Urinary bladder (tissue), 4 donors: ENCODE results near the gene SRGAP2C. TPM values are rescaled to one million over a fixed set of nuclear protein-coding genes. Genes with fewer than 3 reads are reported as not detected.
"Not testable (repeated sequence)": the region's sequence is repeated elsewhere in the genome, so short reads cannot be mapped to it uniquely, and the experiment has no call there.

Source experiments
- DNase-seq: peaks from one replicate; pipeline ENCODE4 v3.0.0-alpha.2; 2015; ENCODE audit errors: extremely low spot score
- H3K27ac ChIP-seq: one replicate; pipeline ENCODE4 v1.5.1; 2013; ENCODE audit warnings: low read depth, mild to moderate bottlenecking, moderate library complexity
- H3K36me3 ChIP-seq: one replicate; pipeline ENCODE4 v1.6.1; 2013; ENCODE audit warnings: mild to moderate bottlenecking, moderate library complexity; ENCODE audit not compliant: insufficient read depth
- H3K4me1 ChIP-seq: one replicate; pipeline ENCODE4 v1.6.1; 2013; ENCODE audit warnings: mild to moderate bottlenecking, moderate library complexity; ENCODE audit not compliant: insufficient read depth
- H3K4me3 ChIP-seq: one replicate; pipeline ENCODE4 v1.5.1; 2013; ENCODE audit warnings: low read depth, low read length
- WGBS: extraction: QIAGEN DNeasy Blood & Tissue Kit; methylation state at CpG from one replicate; pipeline ENCODE4 v1.1.7; 2013; 5-methylcytosine and 5-hydroxymethylcytosine counted together
- polyA plus RNA-seq: library from polyadenylated mRNA; stranded (reverse); fragments of 200-250 nt; gene quantifications from one replicate; pipeline ENCODE4 v1.2.3, GENCODE V29; 2013
- total RNA-seq: library from RNA; depleted of rRNA; stranded (reverse); fragments of >200 nt; gene quantifications from one replicate; pipeline ENCODE4 v1.2.3, GENCODE V29; 2014
- donor health status: healthy with polysubstance abuse.
- donor health status: healthy.

SRGAP2C gene
- total and polyA plus RNA-seq, 2 donors, result 10.0 to 26.8 TPM

DNA sequence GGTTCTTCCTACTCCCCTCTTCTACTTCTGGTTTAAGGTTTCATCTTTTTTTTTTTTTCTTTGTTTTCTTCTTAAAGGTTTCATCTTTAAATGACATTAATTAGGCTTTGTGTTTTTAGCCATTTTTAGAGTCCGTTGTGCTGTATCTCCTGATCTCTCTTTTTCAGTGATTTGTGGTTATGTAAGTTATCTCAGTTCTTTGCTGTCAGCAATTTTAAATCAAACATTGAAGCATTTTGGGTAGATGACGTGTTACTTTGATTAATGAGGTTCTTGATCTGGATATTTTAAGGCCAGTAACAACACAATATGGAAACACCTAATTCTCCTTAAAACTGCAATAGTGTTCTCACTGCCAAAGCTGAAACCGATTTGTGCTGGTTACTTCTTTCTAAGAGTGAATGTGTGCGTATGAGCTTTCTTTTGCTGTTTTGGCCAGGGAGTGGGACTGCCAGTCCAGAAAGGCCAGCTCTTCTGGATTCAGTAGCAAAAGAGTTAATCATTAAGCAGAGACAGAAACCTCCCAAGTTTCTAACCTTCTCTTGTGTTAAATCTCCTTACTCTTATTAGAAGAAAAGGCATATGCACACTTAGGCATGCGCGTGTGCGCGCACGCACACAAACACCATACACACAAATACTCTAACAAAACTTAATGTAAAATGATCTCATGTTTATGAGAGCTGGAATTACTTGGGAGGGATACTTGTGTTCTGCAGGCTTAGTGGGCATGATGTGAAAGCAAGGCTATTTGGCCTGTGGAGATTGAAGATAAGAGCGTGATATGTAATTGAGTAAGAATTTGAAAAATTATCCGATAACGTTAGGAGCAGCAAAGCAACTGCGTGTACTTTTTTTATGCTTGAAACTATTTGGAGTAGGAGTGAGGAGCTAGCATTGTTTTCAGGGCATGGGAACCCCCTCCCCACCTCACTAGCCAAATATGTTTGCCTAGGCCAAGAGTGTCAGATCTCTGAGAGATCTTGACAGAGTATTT lies 16.5 kb downstream of the SRGAP2C start:
- not testable (repeated sequence) for DNase-seq, H3K27ac ChIP-seq
- 32% methylated on average over 9 of the region's 13 CpGs for WGBS

DNA sequence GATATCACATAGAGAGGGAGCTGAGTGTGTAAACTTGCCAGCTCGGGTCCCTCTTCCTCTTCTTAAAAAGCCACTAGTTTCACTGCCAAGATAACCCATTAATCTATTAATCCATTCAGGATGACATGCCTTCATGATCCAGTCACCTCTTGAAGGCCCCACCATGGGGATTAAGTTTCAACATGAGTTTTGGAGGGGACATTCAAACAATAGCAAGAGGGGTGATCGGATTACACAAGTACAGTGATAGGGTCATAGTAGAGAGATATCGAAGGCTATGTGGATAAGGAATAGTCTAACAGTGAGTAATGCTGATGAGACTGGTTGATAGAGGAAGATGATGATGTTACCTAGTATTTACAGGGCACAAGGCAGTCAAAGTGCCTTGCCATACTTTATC lies 18.2 kb downstream of the SRGAP2C start:
- H3K27ac ChIP-seq, DNase-seq, H3K36me3 ChIP-seq, H3K4me3 ChIP-seq, H3K4me1 ChIP-seq: not testable (repeated sequence)
- 84% methylated on average over 3 of the region's 3 CpGs for WGBS

More for the DNA sequence above, 16.5 kb downstream of the SRGAP2C start:
- not testable (repeated sequence) for H3K36me3 ChIP-seq, H3K4me3 ChIP-seq, H3K4me1 ChIP-seq

DNA sequence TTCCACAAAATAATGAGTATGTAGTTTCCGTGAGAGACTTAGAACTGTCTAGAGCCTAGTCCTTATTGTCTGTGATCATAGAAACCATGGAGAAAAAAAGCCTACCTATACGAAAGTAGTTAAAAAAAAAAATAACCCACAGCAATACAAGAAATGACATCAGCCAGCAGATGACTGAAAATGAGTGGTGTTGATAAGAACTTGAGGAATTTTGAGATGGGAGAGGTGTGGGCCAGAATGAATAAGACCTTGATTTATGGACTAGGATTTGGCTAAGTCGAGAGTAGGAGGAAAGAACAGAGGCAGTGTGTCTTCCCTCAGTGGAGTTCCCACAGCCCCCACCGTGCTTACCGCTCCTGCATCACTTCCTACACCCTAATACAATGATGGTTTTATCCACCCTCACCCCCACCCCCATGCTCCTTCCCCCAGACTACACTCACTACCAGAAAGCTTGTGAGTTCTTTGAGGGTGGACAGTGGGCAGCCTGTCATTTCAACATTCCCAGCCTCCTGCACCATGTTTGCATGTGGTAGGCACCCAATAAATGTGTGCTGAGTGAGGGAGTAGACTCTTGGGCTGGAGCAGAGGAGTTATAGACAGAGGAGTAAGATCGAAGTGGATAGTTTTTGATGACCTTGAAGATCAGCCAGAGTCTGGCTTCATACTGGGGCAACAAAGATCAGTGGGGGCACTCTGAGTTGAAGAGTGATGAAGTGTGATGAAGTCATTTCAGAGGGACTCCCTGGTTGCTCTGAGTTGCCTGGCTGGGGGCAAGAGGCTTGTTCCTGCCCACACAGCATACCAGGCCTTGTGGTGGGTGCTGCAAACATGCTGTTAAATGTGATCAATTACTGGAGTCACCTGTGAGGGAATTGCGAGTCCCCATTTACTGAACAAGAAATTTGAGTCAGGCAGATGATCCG lies 21.3 kb downstream of the SRGAP2C start:
- WGBS, result 64% methylated on average over 3 of the region's 8 CpGs

DNA sequence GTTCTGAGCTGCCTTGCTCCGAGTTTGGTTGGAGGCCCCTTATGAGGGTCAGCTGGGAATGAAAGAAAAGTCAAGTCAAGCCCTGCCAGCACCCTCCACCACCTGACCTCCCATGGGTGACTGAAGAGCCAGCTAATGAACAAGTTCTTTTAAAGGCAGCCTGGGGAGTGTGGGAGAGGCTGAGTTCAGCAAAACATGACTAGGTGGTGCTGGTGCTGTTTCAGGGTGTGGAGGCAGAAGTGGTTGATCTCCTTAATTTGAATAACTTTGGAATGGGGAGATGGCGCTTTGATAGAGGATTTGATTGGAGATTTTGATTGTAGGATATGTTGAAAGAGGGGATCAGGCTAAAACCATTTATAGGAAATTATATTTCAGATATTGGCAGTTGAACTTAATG lies 22.6 kb downstream of the SRGAP2C start:
- not testable (repeated sequence) for H3K4me1 ChIP-seq, H3K4me3 ChIP-seq, H3K27ac ChIP-seq, H3K36me3 ChIP-seq, DNase-seq
- WGBS, result 100% methylated on average over 1 of the region's 2 CpGs

More for the DNA sequence above, 21.3 kb downstream of the SRGAP2C start:
- H3K4me1 ChIP-seq, H3K27ac ChIP-seq, H3K4me3 ChIP-seq, DNase-seq, H3K36me3 ChIP-seq: not testable (repeated sequence)

DNA sequence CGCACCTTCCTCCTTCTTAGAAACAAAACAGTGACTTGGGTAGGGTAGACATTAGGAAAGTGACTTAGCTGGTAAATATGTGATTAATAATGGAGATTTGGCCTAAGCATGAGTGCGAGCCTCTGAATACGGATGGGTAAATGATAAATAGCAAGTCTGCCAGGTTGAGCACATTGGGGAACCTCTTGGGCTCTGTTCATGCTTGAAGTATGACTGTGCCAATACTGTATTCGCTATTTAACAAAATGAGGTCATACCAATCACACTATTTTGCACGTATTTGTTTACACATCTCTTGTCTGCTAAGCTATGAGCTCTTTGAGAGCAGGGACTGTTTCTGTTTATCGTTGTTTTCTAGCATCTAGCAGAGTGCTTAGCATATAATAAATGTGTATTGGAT lies 23.6 kb downstream of the SRGAP2C start:
- not testable (repeated sequence) for DNase-seq, H3K36me3 ChIP-seq, H3K27ac ChIP-seq, H3K4me1 ChIP-seq, H3K4me3 ChIP-seq
- 82% methylated on average over 5 of the region's 6 CpGs for WGBS

DNA sequence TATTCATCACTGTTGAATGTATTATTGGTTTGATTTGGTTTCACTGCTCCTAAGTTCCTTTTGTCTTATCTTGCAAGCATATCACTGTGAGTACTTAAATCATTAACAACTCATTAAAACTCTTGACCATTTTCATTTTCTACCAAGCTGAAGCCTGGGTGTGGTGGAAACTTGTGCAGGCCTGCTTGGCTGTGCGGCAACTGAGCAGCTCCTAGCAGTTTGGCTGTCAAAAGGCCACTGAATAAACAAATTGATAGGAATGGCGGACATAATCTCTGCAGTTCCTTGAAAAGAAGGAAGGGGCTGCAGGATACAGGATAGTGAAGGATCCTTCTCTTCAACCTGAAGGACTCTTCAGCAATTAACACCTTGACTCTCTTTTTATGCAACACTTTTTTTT lies 26.0 kb downstream of the SRGAP2C start:
- H3K27ac ChIP-seq, H3K4me1 ChIP-seq, H3K36me3 ChIP-seq, DNase-seq, H3K4me3 ChIP-seq: not testable (repeated sequence)
- WGBS, result 67% methylated on average over 2 of the region's 2 CpGs

DNA sequence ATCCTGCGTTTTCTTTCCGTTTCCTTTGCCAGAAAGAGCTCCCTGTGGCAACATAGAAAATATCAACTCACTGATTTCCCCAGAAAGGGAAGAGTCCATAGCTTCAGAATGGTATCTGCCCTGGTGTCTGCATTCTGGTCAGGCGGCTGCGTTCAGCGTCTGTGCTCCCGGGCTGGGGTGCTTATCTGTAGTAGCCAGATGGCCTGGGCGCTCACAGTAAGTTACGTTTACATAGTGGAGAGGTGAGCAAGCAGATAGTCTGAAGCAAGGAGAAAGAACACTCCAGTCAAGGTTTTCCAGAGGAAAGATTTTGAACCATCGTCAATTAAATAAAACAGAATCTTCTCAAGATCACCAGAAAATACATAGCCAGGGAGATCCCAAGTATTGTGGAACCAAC lies 28.7 kb downstream of the SRGAP2C start:
- WGBS, result 62% methylated on average over 7 of the region's 9 CpGs

DNA sequence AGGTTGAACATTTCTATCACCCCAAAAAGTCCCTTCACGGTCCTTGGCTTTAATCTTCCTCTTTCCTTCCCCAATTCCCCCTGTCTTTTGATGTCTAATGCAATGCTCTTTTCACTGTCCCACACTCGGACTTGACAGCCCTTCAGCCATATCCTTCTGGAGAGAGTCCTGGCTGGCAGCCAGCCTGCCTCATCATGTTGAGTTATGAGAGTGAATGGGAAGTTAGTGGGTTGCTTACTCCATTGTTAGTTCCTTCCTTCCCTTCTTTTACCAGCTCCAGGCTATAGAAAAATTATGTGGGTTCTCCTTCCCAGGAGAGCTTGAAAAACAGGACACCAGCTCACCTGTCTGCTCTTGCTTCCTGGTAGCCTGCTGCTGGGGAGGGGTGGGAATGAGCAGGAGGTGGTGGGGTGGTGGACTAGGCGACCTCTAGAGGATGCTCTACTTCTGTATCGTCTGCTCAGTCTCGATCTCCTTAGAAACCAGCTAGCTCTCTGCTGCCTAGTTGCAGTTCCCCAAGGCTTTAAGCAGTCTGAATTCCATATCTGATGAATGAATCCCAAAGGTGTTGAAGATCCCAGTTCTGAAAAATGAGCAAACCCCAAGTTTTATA lies 29.9 kb downstream of the SRGAP2C start:
- not testable (repeated sequence) for H3K4me1 ChIP-seq, H3K4me3 ChIP-seq, H3K27ac ChIP-seq, DNase-seq, H3K36me3 ChIP-seq
- WGBS, result 90% methylated on average over 2 of the region's 5 CpGs

More for the DNA sequence above, 28.7 kb downstream of the SRGAP2C start:
- H3K36me3 ChIP-seq, DNase-seq, H3K4me3 ChIP-seq, H3K4me1 ChIP-seq, H3K27ac ChIP-seq: not testable (repeated sequence)

DNA sequence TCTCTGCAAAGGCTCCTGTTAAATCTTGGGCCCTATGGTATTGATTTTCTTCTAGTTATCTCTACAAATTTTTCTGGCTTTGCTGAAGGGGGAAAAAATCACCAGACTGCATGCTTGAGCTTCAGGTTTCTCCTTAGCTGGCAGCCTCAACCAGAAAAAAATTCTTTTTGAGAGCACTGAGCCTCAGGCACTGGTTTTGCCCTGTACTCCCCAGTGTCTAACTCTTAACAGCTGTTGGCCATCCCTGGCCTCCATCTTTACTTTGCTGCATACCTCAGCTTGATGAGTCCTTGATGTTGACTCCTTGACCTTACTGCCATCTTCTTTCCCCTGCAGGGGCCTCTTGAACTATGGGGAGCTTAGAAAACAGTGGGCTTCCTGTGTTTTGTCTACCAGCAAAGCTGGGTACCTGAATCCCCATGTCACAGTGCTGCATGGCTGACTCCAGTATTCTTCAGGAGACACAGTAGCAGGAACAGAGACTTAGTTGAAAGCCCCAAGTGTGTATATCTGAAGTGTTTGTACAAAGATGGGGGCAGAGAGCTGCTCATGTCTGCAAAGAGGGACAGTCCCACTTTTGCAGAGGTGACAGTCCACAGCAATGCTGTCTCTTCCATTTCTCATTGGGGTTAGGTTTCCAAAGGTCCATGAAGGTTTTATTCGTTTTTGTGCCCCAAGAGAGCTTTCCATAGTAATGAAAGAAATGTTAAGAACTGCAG lies 31.1 kb downstream of the SRGAP2C start:
- not testable (repeated sequence) for H3K36me3 ChIP-seq, H3K4me1 ChIP-seq, H3K27ac ChIP-seq, H3K4me3 ChIP-seq, DNase-seq
- 52% methylated on average over 1 of the region's 1 CpG for WGBS

DNA sequence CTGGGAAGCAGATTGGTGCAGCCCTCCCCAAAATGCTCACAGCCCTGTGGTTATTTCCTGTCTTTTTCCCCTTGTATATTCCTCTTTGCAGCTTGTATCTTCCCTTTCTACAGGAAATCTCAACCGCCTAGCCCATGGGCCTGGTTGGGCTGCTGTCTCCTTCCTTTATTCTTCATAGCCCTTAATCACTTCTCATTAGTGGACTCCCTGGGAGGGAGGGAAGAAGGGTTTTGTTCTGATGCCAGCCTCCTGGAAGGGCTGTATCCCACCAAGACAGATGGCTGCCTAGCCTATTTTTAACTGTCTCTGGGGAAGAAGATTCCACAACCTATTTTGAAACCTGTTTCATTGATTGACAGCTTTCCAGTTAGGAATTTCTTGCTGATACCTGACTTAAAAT lies 31.9 kb downstream of the SRGAP2C start:
- H3K4me1 ChIP-seq, H3K36me3 ChIP-seq, DNase-seq, H3K4me3 ChIP-seq, H3K27ac ChIP-seq: not testable (repeated sequence)
- WGBS, result 40% methylated on average over 1 of the region's 1 CpG

DNA sequence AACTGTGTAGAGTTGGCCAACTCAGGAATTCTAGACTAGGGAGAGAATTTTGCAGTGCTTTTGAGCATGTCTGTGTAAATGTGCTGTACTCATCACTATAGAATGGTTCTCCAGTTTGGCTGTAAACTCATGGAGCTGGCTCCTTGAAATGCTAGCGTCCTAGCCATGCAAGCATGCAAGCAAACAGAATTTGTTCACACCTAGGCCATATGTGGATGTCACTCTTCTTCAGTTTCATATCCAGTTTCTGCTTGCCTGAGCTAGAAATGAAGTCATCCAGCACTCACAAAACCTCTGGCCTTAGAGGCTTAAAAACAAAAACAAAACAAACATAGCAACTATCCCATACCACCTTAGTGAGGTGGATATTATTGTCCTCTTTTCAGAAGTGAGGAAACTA lies 37.0 kb downstream of the SRGAP2C start:
- WGBS, result 93% methylated on average over 1 of the region's 1 CpG
- H3K4me3 ChIP-seq, H3K4me1 ChIP-seq, DNase-seq, H3K36me3 ChIP-seq, H3K27ac ChIP-seq: not testable (repeated sequence)

DNA sequence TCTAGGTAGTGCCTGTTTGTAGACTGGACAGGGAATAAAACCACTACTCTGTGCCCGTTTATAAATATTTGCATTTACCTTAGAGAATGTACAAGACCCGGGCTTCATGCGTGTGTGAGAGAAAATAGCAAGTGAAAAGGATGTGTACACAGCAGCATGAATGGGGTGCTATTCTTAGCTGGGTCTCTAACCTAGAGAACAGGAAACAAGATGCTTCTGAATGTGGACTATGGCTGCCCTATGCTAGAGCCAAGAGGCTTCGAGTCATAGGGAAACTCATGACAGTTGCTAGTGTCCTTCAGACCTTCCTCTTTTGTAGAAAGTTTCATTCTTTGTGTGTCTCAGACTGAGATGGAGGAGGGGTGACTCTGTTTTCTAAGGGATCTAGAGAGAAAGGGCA lies 39.9 kb downstream of the SRGAP2C start:
- H3K4me1 ChIP-seq, H3K27ac ChIP-seq, H3K36me3 ChIP-seq, DNase-seq, H3K4me3 ChIP-seq: not testable (repeated sequence)
- WGBS, result 57% methylated on average over 3 of the region's 4 CpGs
